Stimulated activated CD8-positive, alpha-beta memory T cell treated with anti-CD3 and anti-CD28 coated beads, Interleukin-15, amount 100 ng/mL, for 48 hours (primary cell): ENCODE measurements around the gene ORMDL1.
A peak's percentile ranks its signal among the peaks of the same experiment; 100 is the strongest.
"Not testable (repeated sequence)": the region's sequence is repeated elsewhere in the genome, so short reads cannot be mapped to it uniquely, and the experiment has no call there.

Experiments
- DNase-seq, 2 donors: peaks; one replicate each; pipeline ENCODE4 v3.0.0-alpha.2; 2020; ENCODE audit warnings: low read depth in 2 of 2

The ORMDL1 gene

DNA sequence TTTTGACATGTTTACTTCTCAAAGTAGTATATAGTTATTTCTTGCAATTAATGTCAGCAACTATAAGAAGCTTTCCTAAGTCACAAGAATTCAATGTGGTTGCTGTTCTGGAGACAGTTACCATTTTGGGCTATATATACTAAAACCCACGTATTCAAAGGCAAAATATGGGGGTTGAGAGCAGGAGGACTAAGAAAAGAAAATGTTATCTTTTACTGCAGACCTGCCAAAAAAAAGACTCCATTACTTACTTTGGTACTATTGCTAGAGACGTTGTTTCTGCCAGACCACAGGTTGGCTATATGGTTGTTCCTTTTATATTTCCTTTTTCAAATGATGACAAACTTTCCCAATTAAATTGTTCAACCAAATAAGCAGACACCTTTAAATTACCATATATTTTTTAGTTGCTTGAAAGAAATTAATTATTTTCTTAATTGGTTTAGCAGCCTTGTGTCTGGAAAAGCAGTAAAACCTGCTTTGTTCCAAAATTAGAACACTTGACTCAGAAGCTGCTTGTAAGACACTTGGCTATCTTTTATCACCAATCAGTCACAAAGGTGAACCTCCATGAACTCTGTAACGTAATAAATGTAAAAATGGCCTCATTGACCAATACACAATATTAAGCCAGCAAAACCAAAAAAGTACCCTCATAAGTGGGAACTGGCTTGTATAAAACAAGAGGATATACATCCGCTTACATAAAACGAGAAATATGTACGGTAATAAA lies 13.4 kb downstream of the ORMDL1 start:
- no peak for DNase-seq

DNA sequence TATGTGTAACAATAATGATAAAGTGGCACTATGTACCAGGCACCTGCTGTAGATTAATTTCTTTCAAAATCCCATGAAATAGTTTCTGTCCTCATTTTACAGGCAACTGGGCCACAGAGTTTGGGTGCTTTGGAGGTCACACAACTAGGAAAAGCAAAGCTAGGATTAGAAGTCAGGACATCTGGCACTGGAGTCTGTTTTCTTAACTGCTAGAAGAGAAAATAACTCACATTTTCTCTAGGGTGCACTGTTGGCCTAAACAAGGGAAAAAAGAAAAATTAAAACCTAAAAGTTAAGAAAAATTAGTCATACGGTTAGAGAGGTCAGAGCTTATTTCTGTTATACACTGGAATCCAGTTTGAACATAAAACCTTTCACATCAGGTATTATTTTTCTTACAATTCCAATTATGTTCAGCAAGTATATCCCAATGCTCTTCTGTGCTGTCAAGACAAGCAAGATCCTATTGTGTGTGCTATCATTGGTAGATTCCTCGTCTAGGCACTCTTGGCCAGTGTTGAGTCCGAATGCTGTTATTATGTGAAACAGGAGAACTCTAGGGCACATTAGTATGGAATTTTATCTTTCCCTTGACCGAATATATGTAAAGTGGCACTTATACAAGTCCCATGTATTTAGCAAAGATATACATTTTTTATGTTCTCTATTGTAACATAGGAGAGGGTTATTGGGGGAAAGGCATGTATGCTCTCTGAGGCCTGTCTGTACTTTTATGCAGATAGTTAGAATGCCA lies 20.1 kb downstream of the ORMDL1 start:
- no peak for DNase-seq

DNA sequence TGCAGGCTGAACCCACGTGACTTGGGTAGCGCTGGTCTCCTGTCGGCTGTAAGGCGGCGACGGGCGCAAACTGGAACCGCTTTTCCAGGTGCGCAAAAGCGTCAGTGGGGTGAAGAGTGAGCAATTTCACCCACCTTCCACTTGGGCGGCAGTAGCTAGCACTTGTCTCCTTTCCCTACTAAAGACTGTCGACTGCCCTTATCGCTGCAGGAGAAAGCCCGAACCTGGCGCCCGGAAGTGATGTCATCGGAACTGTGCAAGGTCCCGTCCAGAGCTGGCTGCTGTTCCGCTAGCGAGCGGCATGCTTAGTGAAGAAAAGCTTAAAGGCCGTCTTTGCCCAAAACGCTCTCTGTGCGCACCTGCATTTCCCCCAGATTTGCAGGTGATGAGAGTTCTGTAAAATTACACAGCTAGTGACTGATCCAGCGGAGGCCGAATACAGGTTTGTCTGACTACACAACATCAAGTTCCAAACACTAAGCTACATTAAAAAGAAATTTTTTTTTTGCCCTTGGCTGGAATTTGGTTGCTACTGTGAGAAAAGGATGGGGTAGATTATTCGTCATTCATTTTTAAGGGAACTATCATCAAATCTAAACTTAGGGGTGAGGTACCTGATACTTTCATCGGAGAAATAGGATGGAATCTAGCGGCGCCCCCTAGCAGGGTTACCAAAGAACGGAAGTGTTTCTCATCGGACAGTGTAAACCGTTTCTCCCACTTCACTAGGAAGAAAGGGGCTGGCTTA lies 21.4 kb downstream of the ORMDL1 start, which contains the start of gene OSGEPL1:
TSS of gene OSGEPL1 (minus strand) at position 242 of the 748 bp plus-strand sequence. CDS start 1,152 bp downstream, outside the sequence.
- DNase-seq = peak; percentile 86 to 88

DNA sequence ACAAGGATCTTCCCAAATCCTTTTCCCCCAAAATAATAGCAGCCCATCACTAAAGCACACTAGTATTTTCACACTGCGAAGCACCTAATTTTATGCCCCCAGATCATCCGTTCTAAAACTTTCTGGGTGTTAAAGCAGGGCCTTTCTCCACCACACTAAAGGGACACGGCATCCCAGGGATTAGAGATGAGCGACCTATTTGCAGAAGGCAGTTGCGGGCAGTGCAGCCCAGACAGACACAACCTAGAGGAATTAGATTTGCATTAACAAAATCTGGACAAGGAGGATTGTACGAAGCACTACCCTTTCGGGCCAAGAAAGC lies 21.9 kb downstream of the ORMDL1 start:
- DNase-seq = no peak

DNA sequence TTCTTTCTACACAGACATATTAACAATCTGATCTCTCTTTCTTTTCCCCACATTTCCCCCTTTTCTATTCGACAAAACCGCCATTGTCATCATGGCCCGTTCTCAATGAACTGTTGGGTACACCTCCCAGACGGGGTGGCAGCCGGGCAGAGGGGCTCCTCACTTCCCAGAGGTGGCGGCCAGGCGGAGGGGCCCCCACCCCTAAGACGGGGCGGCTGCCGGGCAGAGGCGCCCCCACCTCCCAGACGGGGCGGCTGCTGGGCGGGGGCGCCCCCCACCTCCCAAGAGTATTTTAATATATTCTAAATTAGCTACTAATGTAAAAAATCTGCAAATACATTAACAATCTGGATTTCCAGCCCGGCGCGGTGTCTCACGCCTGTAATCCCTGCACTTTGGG lies 24.0 kb downstream of the ORMDL1 start:
- not testable (repeated sequence) for DNase-seq

DNA sequence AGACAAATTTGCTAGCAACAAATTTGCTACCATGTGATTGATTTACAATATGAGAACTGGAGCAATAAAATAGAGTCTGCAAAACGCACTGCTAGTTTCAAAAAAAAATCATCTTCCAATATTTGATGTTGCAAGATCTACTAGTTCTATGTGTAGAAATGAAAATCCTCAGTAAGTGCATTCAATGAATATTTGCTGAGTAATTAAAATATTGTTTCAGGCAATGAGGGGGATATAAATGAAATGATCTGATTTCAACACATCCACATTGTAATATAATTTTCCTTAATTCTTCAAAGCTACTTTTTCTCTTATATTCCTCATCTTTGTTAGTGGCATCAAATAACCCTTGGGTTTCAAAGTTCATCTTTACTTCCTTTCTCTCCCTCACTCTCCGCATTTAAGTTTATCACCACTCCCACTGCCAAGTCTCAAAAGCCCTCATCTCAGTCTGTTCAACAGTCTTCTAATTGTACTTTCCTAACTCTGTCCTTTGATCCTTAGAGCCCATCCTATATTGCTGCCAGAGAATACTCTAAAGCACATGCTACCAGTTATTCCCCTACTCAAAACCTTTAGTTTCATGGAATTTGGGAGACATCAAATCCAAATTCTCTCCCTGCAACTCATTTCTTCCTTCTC lies 27.7 kb downstream of the ORMDL1 start:
- no peak for DNase-seq

DNA sequence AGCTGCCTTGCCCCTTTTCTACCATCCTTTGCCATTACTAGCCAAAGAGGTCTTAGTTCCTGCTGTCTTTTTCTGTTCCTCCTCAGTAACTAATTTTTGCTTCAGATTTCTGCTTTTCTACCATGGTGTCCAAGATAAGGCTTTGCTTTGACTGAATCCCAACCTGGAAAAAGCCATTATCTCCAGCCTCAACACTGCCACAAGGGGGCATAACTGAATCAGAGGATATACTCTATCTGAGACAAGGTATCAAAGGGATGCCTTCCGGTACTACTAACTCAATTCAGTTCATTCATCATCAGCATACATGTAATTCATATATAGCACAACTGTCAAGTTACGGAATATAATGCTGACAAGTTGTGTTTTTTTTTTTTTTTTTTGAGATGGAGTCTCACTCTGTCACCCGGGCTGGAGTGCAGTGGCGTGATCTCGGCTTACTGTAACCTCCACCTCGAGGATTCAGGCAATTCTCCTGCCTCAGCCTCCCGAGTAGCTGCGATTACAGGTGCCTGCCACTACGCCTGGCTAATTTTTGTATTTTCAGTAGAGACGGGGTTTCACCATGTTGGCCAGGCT lies 33.0 kb downstream of the ORMDL1 start:
- no peak for DNase-seq

DNA sequence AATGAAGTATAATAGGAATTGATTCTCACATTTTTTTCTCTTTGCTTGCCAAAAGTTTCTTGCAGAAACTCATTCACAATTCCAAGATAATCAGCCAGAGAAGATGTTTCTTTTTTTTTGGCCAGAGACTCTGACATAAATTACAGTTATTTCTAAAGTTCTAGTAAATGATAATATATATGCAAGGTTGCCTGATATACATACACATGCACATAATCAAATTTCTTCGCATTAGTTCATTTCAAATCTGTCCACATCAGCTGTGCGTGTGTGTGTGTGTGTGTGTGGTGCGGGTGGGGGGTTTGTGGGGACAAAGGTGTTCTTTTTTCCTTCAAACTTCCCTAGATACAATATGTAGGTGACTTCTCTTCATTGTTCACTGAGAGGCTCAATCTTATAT lies 54.7 kb downstream of the ORMDL1 start:
- no peak for DNase-seq

DNA sequence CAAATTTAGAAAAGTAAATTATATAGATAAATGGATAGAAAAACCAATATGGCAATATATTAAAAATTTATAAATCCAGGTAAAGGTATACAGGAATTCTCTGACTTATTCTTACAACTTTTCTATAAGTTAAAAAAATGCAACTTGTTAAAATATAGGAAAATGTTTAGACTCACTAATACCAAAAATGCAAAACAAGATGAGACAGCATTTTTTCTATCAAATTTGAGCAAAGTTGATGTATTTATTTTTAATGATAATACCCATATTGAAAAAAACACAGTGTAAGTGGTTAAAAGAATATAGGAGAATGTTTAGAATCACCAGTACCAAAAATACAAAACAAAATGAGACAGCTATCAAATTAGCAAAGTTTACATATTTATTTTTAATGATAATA lies 57.3 kb downstream of the ORMDL1 start:
- DNase-seq = no peak

DNA sequence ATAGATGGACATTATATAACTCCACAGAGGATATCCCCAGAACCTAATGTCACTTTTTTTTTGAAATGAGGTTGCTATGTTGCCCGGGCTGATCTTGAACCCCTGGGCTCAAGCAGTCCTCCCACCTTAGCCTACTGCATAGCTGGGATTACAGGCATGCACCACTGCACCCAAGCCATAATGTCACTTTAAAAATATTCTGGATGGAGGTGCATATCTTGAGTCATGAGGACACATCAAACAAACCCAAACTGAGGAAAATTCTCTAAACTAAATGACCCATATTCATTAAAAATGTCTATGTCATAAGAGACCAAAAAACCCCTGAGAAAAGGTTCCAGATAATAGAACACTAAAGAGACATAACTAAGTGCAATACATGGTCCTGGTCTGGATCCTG lies 57.9 kb downstream of the ORMDL1 start:
- no peak for DNase-seq

DNA sequence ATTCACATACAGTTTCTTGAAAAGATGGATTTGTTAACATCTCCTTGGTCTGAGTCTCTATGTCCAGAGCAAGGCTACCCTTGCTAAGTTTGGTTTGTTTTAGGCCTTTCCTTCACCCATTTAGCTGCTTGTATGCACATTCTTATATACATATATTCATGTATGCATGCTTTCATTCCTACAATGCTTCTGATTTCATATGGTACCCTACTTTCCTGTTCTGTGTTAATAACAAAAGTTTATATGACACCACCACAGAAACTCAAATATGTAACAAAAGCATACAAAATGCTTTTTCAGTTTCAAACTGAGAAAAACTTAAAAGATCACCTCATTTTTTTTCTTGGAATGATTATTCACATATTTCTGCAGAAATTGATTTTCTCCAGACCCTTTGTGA lies 60.9 kb downstream of the ORMDL1 start:
- DNase-seq = no peak
